GM18951 (cell line): ENCODE data around the gene FLT3.
A peak's percentile ranks its signal among the peaks of the same experiment; 100 is the strongest.

ENCODE experiments used
- POLR2A ChIP-seq: IDR thresholded peaks from 4 replicates; pipeline ENCODE4 v1.6.1; 2011; ENCODE audit warnings: mild to moderate bottlenecking; ENCODE audit not compliant: insufficient read length, insufficient read depth; ENCODE audit errors: extremely low read depth
- in situ Hi-C: fragments of 300-500 bp; cut with MboI; formaldehyde crosslinking; loops from one replicate; pipeline ENCODE4 v1.12.0; 2022; ENCODE audit warnings: low sequenced_read_pairs, mixed read lengths, inconsistent platforms; ENCODE audit not compliant: unreplicated experiment

The FLT3 gene

GRCh38 chr13:27960362-27961226 is 139.8 kb downstream of the FLT3 start:
- in situ Hi-C loops: loop anchor here (25.0 kb wide), 1 partner anchor 573 kb away; no protein-coding TSS in a partner anchor
- no peak for TF ChIP-seq POLR2A

DNA sequence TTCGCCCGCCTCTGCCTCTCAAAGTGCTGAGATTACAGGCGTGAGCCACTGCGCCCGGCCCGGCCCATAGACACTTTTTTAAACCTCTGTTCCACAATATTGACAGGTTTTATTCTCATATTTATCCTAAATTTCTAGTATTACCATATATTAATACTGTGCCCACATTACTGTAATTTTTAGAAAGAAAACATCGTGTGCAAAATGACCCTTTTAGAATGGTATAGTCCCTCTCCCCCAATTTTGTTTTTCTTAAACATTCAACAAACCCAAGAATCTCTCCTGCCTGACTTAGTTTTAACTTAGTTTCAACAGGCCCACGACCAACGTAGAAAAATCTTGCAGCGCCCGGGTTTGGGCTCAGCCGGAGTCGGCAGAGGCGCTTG is 140.4 kb downstream of the FLT3 start:
- in situ Hi-C loops: loop anchor here (25.0 kb wide), 1 partner anchor 573 kb away; no protein-coding TSS in a partner anchor
- TF ChIP-seq POLR2A: no peak

DNA sequence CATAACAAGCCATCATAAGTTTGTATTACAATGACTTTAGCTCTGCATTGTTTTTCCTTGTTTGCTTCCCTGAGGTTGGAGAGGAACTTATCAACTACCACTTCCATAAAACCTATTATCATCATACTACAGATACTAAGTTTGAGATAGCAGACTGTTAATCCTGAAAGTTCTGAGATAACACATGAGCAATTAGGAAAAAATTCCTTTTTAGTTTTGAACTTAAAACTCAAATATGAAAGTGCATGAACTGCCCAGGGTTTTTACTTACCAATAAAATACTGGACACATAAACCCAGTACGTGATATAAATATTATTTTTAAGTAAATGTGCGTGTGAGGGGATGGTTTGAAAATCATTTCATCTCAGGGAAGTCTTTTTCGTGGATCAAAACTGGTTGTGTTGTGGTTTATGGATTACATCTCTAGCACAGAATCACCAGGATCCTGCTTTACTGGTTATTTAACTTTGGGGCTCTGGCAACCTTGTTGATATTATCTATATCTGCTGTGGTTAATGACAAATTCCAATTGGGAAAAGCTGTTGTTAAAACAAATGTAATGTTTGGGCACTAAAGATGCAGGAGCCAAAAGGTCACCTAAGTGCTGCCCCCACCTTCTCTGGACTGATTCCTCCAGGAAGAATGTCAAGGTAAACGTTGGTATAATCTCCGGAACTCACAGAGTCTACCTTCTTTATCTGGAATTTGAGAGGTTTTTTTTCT is 143.6 kb downstream of the FLT3 start:
- TF ChIP-seq POLR2A: no peak

GRCh38 chr13:27955014-27955591 is 145.3 kb downstream of the FLT3 start:
- no peak for TF ChIP-seq POLR2A
- in situ Hi-C loops: loop anchor here (25.0 kb wide), 1 partner anchor 568 kb away; no protein-coding TSS in a partner anchor

More for the DNA sequence above, 143.6 kb downstream of the FLT3 start:
- in situ Hi-C loops: loop anchor here (25.0 kb wide), 1 partner anchor 569 kb away; no protein-coding TSS in a partner anchor

GRCh38 chr13:27954406-27954851 is 145.9 kb downstream of the FLT3 start:
- in situ Hi-C loops: loop anchor here (25.0 kb wide), 1 partner anchor 567 kb away; no protein-coding TSS in a partner anchor
- no peak for TF ChIP-seq POLR2A

DNA sequence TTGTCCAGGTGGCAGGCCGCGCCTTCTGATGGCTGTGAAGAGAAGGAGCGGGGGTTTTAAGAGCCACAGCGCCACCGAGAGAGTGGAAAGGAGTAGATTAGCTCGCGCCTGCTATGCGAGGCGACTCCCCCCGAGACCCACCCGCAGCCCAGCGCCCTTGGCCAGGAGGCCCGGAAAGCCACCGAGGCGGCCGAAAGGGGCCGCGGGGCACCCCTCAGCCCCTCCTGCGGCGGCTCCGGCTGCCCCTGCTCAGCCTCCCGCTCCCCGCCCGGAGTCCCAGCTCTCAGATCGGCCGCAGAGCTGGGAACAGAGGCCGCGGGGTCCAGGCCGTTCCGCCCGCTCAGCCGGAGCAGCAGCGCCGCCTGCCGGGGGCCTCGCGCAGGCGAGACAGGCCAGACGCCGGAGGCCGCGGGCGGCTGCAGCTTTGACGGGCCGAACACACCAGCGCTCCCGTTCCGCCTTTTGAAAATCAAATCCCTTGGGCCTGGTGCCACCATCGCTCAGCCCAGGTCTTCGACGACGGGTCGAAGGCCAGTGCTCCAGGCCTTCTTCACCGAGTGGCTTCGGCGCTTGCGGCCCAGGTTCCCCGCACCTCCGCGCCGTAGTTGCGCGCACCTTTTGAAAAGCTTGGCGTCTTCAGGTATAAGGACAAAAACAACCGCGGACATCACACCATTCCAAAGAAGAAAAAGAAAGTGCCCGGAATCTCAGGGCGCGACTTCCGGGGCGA is 146.5 kb downstream of the FLT3 start:
- in situ Hi-C loops: loop anchor here (25.0 kb wide), 1 partner anchor 567 kb away; no protein-coding TSS in a partner anchor

More for the DNA sequence above, 146.5 kb downstream of the FLT3 start:
- peak; percentile 33 for TF ChIP-seq POLR2A
